Measurements from ENCODE around the gene INPP5D. TPM values are rescaled to one million over a fixed set of nuclear protein-coding genes. Genes with fewer than 3 reads are reported as not detected.

The INPP5D gene
- total and polyA plus RNA-seq, 2 of the 13 experiments (the other 11 are each of a cell fraction or from before 2014, with no cell fraction given): 16.7 to 18.0 TPM

DNA sequence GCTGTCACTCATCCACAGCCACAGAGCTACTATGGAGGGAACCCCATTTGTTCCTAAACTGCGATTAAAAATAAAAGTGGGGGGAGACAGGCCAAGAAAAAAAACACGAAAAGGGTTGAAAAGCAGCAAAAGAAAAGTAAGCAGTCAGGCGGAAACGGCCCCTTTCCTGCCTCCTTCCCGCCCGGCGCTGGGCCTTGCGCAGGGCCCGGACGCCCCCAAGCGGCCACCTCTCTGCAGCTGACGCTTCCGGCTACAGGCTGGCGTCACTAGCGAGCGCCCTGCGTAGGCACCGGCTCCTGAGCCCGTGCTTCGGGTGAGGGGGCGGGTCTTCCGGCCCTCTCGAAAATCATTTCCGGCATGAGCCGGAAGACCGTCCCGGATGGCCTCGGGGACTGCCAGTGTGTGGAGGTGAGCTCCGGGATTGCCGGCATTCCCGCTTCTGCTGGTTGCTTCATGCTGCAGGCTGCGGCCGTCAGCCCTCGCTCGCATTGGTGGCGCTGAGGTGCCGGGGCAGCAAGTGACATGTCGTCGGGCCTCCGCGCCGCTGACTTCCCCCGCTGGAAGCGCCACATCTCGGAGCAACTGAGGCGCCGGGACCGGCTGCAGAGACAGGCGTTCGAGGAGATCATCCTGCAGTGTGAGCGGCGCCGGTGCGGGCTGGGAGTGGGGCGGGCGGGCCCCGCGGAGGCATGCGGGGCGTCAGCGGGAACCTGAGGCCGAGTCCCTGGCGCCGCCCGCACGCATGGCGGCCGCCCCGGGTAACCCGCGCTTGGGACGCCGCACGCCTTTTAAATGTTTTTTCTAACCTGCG is 191.4 kb downstream of the INPP5D start, which contains the start of gene ATG16L1 (continued):
- TF ChIP-seq, protein P1, sequence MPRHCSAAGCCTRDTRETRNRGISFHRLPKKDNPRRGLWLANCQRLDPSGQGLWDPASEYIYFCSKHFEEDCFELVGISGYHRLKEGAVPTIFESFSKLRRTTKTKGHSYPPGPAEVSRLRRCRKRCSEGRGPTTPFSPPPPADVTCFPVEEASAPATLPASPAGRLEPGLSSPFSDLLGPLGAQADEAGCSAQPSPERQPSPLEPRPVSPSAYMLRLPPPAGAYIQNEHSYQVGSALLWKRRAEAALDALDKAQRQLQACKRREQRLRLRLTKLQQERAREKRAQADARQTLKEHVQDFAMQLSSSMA (CRISPR knock-in tag; IDR thresholded peaks at IDR 0.05): no peak; the same call in 1 of the 2 replicates
- TF ChIP-seq ZNF329 (CRISPR knock-in tag; IDR thresholded peaks at IDR 0.05; ENCODE audit: low read depth) (no peak), PRPF4 (IDR thresholded peaks at IDR 0.05; ENCODE audit: low read depth, low read length, poor library complexity, severe bottlenecking) (no peak), KDM5A (IDR thresholded peaks at IDR 0.05; ENCODE audit: borderline replicate concordance, low read length) (peak; percentile 91), NR2F6 (IDR thresholded peaks at IDR 0.05) (no peak), NR2F6 (CRISPR knock-in tag; IDR thresholded peaks at IDR 0.05) (peak; percentile 79), ZNF3 (CRISPR knock-in tag; IDR thresholded peaks at IDR 0.05) (no peak; the same call in 1 of the 2 replicates), ZNF510 (CRISPR knock-in tag; IDR thresholded peaks at IDR 0.05; ENCODE audit: low read depth) (peak; percentile 93; the same call in 1 of the 2 replicates), MEF2D (CRISPR knock-in tag; IDR thresholded peaks at IDR 0.05) (peak; percentile 83), THYN1 (CRISPR knock-in tag; IDR thresholded peaks at IDR 0.05; ENCODE audit: borderline replicate concordance, low read depth) (peak; percentile 77; the same call in 1 of the 2 replicates), HOXA3 (CRISPR knock-in tag; IDR thresholded peaks at IDR 0.05) (peak; percentile 99), RORA (CRISPR knock-in tag; IDR thresholded peaks at IDR 0.05) (no peak), ZNF724P (CRISPR knock-in tag; IDR thresholded peaks at IDR 0.05; ENCODE audit: borderline replicate concordance) (peak; percentile 76), RAD21 (CRISPR knock-in tag; IDR thresholded peaks at IDR 0.05) (peak; percentile 100), NONO (IDR thresholded peaks at IDR 0.05) (no peak), NONO (CRISPR knock-in tag; conservative IDR thresholded peaks at IDR 0.05) (peak; percentile 72; the same call in 1 of the 2 replicates)
- TF ChIP-seq, protein P2, sequence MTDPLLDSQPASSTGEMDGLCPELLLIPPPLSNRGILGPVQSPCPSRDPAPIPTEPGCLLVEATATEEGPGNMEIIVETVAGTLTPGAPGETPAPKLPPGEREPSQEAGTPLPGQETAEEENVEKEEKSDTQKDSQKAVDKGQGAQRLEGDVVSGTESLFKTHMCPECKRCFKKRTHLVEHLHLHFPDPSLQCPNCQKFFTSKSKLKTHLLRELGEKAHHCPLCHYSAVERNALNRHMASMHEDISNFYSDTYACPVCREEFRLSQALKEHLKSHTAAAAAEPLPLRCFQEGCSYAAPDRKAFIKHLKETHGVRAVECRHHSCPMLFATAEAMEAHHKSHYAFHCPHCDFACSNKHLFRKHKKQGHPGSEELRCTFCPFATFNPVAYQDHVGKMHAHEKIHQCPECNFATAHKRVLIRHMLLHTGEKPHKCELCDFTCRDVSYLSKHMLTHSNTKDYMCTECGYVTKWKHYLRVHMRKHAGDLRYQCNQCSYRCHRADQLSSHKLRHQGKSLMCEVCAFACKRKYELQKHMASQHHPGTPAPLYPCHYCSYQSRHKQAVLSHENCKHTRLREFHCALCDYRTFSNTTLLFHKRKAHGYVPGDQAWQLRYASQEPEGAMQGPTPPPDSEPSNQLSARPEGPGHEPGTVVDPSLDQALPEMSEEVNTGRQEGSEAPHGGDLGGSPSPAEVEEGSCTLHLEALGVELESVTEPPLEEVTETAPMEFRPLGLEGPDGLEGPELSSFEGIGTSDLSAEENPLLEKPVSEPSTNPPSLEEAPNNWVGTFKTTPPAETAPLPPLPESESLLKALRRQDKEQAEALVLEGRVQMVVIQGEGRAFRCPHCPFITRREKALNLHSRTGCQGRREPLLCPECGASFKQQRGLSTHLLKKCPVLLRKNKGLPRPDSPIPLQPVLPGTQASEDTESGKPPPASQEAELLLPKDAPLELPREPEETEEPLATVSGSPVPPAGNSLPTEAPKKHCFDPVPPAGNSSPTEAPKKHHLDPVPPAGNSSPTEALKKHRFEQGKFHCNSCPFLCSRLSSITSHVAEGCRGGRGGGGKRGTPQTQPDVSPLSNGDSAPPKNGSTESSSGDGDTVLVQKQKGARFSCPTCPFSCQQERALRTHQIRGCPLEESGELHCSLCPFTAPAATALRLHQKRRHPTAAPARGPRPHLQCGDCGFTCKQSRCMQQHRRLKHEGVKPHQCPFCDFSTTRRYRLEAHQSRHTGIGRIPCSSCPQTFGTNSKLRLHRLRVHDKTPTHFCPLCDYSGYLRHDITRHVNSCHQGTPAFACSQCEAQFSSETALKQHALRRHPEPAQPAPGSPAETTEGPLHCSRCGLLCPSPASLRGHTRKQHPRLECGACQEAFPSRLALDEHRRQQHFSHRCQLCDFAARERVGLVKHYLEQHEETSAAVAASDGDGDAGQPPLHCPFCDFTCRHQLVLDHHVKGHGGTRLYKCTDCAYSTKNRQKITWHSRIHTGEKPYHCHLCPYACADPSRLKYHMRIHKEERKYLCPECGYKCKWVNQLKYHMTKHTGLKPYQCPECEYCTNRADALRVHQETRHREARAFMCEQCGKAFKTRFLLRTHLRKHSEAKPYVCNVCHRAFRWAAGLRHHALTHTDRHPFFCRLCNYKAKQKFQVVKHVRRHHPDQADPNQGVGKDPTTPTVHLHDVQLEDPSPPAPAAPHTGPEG (CRISPR knock-in tag; IDR thresholded peaks at IDR 0.05): peak; percentile 98
- TF ChIP-seq, protein P3, sequence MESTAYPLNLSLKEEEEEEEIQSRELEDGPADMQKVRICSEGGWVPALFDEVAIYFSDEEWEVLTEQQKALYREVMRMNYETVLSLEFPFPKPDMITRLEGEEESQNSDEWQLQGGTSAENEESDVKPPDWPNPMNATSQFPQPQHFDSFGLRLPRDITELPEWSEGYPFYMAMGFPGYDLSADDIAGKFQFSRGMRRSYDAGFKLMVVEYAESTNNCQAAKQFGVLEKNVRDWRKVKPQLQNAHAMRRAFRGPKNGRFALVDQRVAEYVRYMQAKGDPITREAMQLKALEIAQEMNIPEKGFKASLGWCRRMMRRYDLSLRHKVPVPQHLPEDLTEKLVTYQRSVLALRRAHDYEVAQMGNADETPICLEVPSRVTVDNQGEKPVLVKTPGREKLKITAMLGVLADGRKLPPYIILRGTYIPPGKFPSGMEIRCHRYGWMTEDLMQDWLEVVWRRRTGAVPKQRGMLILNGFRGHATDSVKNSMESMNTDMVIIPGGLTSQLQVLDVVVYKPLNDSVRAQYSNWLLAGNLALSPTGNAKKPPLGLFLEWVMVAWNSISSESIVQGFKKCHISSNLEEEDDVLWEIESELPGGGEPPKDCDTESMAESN (CRISPR knock-in tag; conservative IDR thresholded peaks at IDR 0.05): peak; percentile 95
- TF ChIP-seq, protein P4, sequence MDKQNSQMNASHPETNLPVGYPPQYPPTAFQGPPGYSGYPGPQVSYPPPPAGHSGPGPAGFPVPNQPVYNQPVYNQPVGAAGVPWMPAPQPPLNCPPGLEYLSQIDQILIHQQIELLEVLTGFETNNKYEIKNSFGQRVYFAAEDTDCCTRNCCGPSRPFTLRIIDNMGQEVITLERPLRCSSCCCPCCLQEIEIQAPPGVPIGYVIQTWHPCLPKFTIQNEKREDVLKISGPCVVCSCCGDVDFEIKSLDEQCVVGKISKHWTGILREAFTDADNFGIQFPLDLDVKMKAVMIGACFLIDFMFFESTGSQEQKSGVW (CRISPR knock-in tag; IDR thresholded peaks at IDR 0.05; ENCODE audit: borderline replicate concordance): no peak; the same call in 1 of the 2 replicates
